ENCODE measurements around the gene GFER. TPM values are rescaled to one million over a fixed set of nuclear protein-coding genes. Genes with fewer than 3 reads are reported as not detected.
"Not testable (repeated sequence)": the region's sequence is repeated elsewhere in the genome, so short reads cannot be mapped to it uniquely, and the experiment has no call there.

The GFER gene
- polyA plus RNA-seq, 1 donor, result 23.1 TPM

DNA sequence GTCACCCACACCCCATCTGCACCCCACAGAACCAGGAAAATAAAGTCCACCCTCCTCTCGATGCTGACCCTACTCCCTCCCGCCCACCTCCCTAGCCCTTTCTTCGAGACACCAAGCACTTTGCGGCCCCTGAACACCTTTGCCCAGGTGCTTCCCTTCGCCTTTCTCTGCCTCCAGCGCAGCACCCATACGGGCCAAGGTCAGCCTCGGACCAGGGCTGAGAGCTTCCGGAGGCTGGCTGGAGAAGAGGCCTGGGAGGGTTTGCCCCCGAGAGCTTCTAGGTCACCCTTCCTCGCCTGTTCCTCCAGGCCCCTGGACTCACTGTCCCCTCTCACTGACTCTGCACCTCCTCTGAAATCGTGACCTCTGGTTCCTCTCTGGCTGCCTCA is 40.0 kb downstream of the GFER start:
- no peak for DNase-seq

DNA sequence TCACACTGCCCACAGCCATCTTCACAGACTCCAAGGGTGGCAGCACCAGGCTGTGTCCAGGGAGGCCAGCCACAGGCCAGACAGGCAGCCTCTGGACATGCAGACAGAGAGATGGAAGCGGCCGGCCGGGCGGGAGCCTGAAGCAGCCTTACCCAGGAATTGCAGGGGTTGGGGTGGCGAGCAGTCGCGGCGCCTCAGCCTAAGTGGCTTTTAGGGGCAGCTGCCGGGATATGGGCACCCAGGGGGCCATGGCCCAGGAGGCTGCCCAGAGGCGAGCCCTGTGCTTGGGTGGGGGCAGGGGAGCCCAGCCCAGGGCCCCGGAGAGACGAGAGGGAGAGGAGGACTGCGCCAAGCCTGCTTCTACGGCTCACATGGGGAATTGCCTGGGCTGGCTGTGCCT is 41.3 kb downstream of the GFER start:
- no peak for DNase-seq

DNA sequence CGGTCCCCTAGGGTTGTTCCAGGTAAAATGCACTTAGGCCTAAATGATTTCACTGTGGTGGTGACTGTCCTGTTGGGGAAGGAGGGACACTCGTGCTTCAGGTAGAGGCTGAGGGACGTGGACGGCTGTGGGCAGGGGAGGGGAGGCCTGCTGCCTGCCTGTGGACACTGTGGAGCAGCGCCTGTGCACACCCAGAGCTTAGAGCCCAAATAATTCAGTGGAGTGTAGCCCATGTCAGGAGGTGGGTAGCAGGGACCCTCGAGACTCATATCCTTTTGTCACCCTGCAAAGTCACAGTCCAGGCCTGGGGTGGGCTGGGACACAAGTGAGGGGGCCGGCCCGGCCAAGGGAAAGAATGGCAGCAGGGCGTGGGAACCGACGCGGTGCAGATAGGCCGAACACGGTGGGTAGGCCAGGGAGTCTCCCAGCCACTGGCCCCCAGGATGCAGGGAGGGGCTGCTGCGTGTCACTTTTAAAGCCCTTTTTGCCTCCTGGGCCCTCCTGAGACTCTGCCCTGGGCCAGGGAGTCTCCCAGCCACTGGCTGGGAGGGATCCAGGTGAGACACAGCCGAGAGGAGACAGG is 42.0 kb downstream of the GFER start:
- DNase-seq, result no peak

GRCh38 chr16:2026461-2027023 is 42.5 kb downstream of the GFER start, which contains the start of gene NHERF2:
Gene NHERF2, plus strand, starts transcription at chr16:2026902. Its CDS starts 104 bp downstream, at chr16:2027006.
- DNase-seq, result no peak

GRCh38 chr16:2027024-2028010 is 43.3 kb downstream of the GFER start:
- DNase-seq, result no peak

DNA sequence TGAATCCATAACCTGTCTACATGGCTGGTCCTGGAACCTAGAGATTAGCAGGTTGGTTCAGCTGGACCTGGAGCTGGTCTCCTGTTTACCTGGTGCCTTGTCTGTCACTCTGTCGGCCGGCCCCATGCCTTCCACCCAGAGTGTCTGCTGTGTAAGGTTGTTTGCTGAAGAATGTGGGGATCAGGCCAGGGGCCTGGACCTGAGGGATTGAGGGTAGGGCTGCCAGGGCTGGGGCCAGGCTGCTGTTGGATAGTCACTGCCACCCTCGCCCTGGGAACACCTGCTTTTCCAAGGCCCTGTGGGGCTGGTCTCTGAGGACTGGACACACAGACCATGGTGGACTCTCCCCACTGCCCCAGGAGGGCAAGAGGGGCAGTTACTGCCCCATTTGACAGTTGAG is 44.2 kb downstream of the GFER start:
- no peak for DNase-seq

DNA sequence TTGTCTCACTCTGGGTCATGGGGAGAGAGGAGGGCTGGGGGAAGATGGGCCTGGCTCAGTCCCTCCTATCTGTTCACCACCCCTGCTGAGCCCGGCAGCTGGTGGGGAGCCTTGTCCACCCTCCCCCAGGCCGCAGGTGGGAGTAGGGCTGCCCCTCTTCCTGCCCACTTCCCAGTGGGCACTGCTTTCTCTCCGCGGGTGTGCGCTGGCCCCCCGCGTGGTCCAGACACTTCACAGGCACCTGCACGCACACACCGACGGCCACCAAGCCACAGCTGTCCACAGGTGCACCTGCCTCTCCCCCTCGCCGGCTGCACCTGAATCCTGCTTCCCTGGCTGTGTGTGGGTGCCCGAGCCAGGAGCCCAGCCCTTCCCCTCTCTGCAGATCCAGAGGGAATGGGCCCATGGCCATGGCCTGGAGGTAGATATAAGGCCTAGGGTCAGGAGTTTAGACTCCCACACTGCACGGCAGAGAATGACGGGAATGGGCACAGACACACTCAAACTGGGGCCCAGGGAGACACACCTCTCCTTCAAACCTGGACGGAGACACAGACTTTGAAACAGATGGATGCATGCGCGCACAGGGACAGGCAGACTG is 44.7 kb downstream of the GFER start:
- DNase-seq, result no peak

DNA sequence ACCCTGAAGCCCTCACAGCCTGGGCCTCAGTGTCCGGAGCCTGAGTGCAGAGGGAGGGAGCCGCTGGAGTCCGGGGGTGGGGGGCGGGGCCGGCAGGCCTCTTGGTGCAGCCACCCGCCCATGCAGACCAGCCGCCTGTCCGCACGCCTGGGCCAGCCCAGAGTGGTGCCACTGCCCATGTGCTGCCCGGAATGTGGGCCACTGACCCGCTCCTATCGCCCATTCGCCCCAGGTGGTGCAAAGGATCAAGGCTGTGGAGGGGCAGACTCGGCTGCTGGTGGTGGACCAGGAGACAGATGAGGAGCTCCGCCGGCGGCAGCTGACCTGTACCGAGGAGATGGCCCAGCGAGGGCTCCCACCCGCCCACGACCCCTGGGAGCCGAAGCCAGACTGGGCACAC is 45.4 kb downstream of the GFER start:
- no peak for DNase-seq

- no peak for DNase-seq
These were observed 46.0 kb downstream of the GFER start for GRCh38 chr16:2030036-2030435.

DNA sequence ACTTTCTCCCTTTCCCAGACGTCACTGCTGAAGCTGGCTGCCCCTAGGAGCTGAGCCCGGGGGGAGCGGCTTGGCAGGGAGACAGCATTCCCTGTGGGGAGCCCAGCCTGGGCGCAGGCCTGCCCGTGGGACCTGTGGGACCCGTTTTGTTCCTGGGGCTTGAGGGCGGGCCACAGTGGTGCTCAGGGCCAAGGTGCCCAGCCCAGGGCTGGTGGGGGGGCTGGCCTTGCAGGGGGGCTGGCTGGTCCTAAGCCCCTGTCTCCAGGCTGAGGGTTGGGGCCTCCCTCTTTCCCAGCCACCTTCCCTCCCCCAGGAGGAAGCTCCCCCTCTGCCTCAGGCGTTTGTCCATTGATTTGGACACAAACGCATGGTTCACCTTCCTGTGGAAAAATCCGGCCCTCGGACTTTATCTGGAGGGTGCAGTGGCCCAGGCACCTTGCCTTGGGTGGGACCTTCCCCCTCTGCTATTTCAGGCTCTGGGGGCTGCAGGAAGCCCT is 47.1 kb downstream of the GFER start:
- DNase-seq, result no peak

GRCh38 chr16:2032285-2033056 is 48.5 kb downstream of the GFER start:
- DNase-seq, result no peak

DNA sequence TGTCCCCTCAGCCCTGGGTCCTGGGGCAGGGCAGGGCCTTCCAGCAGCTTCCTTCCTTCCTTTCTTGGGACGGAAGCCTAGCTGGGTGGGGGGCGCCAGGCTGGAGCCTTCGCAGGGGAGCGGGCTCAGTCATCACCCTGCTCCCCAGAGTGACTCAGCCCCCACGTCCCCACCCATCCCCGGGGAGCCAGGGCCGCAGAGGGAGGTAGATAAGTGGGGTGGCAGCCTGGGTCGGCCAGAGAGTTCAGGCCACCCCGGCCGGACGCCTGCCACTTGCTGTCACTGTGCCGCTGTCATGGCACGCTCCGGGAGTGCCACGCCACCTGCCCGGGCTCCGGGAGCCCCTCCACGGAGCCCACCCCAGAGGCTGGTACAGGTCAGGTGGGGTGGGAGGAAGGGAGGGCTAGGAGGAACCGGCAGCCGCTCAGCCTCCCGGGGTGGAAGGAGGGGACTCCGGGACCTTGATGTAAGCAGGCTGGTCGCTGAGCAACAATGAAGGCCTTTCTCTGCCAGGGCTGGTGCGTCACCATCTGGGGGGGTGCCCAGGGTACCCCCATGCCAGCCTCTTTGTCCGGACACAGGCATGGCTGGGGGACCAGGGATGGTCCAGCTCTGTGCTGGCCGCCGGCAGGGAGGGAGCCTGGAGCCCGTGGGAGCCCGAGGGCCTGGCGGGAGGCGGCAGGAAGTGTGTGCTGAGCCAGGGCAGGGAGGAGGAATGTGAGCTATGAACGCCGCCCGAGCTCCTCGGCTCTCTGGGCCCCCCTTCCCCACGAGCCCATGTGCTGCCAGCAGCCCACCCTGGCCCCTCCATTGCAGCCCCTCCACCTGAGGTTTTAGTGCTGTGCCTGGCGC is 49.3 kb downstream of the GFER start:
- peak; percentile 59 for DNase-seq

GRCh38 chr16:2033909-2034695 is 50.1 kb downstream of the GFER start:
- DNase-seq, result not testable (repeated sequence)

- DNase-seq, result no peak
These were observed 50.9 kb downstream of the GFER start for GRCh38 chr16:2034696-2035430.

DNA sequence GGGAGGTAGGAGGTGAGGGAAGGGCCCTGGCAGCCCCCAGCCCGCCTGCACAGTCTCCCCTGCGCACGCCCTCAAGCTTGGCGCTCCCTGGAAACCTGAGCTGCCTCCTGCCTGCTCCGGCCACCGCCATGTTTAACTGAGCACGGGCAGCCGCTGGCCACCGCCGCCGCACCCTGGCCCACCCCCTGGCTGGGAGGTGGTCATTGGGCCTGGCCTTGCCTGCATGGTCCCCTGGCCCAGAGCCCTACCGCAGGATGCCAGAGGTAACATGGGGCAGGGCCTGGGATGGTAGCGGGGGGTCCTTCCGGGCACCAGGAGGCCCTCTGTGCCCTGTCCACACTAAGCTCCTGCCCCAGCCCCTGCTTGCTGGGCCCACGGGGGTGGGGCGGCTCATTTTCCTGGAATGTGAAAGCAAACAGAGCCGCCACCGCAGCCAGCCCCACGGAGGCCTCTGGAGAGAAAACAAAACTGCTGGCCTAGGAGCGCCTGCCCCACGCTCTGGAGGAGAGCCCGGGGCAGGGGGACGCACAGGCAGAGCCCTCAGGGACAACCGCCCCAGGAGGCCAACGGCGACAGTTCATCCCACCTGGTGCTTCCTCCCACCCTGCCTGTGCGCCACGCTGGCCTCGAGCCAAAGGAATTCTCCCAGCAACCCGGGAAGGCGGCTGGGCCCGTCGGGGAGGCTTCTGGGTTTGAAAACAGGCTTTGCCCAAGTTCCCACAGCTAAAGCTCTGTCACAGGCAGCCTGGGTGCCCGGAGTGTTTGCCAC is 51.6 kb downstream of the GFER start:
- DNase-seq, result no peak

DNA sequence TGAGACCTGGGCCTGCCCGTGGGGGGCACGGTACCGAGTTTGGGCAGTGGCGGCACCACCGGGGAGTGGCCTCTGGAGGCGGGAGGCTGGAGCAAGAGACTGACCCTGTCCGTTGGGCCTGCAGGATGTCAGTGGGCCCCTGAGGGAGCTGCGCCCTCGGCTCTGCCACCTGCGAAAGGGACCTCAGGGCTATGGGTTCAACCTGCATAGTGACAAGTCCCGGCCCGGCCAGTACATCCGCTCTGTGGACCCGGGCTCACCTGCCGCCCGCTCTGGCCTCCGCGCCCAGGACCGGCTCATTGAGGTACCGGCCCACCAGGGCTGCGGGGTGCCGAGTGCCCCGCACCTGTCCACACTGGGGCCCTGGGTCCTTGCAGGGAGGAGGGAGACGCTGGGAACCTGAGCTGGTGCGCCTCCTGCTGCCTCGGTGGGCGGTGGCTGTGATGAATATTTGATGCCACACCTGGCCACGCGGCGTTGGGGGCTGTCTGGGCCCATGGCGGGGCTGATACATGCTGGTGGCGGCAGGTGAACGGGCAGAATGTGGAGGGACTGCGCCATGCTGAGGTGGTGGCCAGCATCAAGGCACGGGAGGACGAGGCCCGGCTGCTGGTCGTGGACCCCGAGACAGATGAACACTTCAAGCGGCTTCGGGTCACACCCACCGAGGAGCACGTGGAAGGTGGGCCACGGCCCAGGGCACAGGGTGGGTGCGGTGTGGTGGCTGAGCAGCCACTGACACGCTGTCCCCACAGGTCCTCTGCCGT is 52.4 kb downstream of the GFER start:
- DNase-seq, result no peak

DNA sequence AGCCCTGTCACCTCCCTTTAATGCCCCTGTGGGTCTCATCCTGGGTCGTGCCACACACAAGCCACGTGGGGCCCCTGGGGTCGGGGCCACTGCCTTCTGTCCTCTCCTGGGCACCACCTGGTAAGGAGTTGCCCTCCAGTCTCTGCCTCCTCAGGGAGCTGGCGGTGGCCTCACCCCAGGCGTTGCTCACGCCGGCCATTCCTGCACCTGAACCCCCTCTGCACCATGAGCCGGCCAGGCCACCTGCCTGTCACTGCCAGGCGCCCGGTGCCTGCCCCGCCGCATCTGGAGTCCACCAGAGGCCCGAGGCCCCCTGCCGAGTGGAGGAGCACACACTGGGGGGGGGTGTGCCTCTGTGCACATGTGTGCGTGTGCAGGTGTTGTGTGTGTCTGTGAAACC is 53.1 kb downstream of the GFER start:
- DNase-seq, result no peak

Data from left kidney (tissue), 2 donors.